HS-27A (cell line): ENCODE results near the gene MNS1.
"Not testable (repeated sequence)": the region's sequence is repeated elsewhere in the genome, so short reads cannot be mapped to it uniquely, and the experiment has no call there.

ENCODE experiments used
- DNase-seq: peaks from one replicate; pipeline ENCODE4 v3.0.0-alpha.2; 2012; ENCODE audit warnings: low read depth, missing footprints

MNS1 gene, protein sequence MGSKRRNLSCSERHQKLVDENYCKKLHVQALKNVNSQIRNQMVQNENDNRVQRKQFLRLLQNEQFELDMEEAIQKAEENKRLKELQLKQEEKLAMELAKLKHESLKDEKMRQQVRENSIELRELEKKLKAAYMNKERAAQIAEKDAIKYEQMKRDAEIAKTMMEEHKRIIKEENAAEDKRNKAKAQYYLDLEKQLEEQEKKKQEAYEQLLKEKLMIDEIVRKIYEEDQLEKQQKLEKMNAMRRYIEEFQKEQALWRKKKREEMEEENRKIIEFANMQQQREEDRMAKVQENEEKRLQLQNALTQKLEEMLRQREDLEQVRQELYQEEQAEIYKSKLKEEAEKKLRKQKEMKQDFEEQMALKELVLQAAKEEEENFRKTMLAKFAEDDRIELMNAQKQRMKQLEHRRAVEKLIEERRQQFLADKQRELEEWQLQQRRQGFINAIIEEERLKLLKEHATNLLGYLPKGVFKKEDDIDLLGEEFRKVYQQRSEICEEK

DNA sequence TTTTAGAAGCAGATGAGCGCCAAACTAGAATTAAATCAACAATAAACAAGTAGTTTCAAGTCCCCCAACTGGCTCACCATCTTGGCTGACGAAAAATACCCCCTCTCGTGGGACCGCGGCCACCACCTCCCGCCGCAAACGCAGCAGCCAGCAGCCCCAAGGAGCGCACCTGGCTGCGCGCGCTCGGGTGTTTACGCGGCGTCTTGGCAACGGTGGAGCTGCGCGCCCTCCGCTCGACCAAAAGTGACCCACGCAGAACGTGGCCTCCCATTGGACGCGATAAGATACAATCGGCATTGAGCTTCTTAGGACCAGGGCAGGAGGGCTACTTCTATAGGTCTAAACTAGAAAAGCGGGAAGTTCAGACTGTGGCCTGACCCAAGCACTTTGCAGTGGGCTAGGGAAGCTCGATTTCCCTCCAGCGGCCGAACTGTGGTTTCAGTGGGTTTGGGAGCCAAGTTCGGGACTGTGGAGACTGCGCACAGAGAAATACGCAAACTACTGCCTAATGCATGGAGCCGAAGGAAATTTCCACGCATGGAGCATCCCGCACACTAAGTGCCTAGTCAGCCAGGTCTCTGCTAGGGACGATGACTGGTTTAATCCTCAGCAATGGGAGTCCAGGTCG is at the start of gene MNS1:
MNS1 (minus strand) TSS at position 245 of the 628 bp plus-strand sequence; CDS start at position 80, 165 bp downstream.
- peak; percentile 96 for DNase-seq

DNA sequence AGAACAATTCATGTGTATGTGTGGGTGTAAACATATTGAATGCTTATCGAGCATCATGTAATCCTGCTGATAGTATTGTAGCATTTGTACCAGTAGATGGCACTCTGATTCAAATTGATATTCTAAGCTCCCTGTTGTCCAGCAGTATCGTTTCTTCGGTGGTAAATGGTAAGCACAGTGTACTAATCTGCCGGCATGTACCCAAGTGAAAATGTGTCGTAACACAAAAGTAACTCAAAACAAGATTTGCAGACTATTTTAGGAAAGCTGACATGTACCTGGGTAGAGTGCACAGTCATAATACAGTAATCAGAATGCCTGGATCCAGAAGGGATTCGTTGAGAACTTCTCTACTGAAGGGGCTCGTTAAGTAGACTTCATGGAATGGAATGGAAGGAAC is 31.7 kb upstream of the MNS1 start:
- peak; percentile 54 for DNase-seq

DNA sequence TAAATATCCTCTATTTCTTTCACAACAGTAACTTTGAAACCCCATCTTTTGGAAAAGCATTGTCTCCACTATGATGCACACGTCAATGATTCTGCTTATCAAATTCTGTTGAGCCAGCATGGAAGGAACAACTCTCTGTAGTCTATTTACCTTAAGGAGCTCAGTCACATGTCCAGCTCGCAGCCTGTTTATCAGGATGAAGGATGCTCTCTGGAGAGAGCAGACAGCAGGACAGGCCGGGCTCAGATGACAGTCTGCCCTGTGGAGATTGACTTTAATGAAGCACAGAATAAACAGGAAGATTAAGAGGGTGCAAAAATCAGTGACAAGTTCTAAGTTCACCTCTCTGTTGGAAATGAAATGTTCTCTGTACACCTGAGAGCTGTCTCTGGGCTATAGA is 30.6 kb upstream of the MNS1 start:
- no peak for DNase-seq

DNA sequence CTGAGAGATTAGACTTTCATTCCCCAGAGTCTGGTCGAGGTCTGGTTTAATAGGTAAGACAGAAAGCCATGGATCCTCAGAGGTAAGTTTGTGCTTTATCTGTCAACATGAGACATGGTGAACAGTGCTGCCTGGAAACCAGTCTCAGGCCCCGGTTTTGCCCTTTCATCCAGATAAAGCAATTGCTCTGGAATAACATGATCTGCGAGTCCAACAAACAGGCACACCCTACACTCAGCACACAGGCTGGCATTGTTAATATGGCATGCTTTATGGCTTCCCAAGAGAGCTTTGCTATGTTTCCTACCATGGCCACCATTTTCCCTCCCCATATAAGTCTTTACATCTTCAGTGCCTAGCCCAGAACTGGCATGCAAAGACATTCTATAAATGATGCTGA is 30.1 kb upstream of the MNS1 start:
- DNase-seq = no peak

DNA sequence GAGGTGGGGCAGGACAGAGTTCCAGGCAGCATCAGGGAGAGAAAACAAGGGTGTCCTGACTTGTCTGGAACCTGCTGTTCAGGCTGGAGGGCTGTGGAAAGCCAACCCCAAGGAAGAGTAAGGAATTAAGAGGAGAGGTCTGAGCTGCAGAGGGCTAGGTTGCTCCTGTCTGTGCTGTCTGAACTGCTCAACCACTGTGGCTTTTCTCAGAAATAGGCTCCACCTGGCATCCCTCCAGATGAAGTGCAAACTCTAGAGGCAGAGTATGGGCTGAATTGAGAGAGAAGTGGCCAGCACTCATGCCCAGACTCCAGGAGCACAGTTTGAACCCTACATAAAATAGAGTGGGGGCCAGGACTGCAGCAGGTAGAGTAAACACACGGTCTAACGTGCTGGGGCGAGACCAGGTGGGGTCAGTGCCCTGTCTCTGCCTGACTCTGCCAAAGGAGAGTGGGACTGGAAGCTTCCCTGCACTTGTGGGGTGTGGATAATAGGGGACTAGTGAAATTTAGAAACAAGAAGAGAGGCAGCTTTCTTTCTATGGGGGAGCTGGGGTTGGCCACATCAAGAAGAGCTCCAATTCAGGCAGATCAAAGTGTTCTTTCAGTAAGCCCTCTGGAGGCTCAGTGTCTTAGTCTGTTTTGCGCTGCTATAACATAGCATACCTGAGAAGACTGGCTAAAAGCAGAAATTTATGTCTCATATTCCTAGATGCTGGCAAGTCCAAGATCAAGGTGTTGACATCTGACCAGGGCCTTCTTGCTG is 28.0 kb upstream of the MNS1 start:
- DNase-seq = no peak

DNA sequence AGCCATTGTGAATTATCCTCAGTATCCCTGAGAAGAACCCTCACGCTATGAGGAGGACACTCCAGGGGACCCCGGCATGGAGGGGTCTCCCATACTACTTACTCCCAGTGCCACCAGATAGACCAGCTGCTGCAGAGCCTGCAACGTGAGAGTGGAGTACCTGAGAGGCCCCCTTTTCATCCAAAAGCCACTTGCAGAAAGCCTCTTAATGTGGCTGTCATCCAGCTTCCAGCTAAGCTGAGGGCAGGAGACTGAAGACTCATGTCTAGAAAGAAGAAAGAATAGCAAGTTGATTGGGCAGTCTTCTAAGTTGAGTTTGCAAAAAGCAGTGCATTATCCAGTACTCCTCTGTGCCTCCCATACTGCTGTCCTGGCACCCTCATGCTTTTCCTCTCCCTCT is 27.3 kb upstream of the MNS1 start:
- DNase-seq = no peak

DNA sequence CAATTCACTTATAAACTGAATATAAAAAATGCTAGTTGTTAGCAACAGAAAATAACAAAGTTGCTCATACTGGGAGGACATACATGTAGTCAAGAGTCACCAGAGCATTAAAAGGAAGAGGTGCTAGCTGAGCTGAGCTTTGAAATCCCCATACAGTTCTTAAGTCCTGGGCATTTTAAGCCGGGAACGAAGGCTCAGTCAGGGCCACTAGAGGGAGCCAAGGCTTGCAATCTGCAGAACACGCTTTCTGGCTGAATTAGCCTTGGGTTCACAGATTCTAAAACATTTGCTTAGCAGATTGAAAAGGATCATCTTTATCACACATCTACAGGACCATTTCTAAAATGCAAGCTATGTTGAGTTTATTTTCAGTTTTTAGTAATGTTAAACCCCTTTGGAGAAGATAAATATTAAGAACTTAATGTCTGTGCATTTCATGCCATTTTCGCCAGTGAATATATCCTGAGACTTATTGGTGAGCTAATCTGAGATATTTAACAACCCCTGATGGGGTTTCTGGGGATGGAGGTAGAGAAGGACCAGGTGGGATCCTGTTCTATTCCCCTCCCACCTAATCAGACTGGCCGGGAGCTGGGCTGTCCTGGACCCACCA is 26.3 kb upstream of the MNS1 start:
- DNase-seq = peak; percentile 62

DNA sequence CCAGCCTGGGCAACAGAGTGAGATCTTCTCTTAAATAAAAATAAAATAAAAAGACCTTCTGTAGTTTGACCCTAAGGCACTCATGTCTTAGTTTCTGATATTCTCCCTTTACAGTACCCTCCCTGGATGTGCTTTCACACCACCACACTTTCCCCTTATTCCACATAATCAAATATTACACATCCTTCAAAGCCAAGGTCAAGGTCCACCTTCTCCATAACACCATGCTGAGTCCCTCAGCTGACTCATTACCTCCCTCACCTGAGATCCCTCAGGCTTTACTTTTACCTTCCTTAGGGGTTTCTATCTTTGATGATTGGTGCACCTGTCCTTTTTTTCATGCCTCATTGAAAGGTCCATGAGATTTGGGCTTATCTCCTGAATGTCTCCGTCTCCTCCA is 25.5 kb upstream of the MNS1 start:
- DNase-seq = no peak

DNA sequence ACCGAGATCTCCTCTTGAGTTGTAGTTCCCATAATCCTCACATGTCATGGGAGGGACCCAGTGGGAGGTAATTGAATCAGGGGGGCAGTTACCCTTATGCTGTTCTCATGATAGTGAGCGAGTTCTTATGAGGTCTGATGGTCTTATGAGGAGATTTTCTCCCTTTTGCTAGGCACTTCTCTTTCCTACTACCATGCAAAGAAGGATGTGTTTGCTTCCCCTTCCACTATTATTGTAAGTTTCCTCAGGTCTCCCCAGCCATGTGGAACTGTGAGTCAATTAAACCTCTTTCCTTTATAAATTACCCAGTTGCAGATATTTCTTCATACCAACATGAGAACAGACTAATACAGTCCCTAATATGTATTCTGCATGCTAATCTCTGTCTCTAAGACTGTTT is 21.3 kb upstream of the MNS1 start:
- DNase-seq = not testable (repeated sequence)

DNA sequence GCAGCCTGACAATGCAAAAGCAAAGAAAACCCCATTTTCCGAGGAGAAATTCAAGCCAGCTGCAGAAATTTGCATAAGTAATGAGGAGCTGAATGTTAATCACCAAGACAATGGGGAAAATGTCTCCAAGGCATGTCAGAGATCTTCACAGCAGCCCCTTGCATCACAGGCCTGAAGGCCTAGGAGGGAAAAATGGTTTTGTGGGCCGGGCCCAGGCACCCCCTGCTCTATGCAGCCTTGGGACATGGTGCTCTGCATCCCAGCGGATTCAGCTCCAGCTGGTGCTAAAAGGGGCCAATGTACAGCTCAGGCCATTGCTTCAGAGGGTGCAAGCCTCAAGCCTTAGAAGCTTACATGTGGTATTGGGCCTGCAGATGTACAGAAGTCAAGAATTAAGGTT is 20.5 kb upstream of the MNS1 start:
- DNase-seq = not testable (repeated sequence)

DNA sequence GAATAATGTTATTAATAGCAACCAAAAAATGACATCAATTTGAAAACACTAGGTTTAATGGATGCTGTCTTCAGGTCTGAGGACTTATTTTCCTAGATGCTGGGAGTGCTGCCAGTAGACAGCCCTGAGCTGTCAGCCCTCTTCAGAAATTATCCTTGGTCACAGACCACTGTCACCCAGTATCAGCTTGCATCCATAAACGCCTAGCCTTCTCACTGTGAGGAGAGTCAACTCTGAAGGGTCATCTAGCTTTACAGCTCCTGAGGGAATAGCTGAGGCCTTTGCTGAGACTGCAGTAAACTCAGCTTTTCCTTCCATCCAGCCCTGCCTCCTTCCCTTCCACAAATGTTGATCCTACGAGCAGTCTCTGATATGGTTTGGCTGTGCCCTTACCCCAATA is 19.4 kb upstream of the MNS1 start:
- DNase-seq = no peak

DNA sequence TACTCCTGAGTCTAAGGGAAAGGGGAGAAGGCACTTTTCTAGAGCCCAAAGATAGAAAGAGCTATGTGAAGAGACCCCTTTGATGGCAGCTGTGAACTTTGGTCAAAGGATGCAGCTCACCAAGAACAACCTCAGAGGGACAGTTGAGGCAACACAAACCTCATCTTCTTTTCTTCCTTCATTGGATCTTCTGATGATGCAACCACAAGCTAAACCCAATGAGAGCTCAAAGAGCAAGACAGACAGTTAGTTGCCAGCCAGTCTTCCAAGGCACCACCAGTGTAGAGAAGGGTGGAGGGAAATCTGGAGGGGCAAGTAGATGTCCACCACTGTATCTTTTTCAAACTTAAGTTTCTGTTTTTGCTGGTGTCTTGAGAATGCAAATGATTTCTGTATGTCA is 10.4 kb upstream of the MNS1 start:
- DNase-seq = no peak

DNA sequence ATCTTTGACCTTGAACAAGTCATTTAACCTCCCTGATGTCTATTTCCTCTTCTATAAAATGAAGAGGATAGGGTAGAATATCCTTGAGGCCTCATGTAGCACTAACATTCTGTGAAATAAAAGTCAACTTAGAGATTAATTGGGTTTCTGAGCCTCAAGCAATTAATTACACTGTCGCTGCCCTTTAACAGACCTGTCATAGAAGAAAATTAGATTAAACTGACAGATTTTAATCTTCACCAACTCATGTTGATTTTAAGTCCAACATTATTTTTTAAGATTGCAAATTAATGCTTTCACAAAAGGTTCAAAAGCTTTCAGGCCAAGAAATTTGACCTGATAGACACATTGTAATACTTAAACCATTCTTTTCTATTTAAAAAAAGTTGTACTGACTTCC is 8.1 kb upstream of the MNS1 start:
- DNase-seq = no peak

DNA sequence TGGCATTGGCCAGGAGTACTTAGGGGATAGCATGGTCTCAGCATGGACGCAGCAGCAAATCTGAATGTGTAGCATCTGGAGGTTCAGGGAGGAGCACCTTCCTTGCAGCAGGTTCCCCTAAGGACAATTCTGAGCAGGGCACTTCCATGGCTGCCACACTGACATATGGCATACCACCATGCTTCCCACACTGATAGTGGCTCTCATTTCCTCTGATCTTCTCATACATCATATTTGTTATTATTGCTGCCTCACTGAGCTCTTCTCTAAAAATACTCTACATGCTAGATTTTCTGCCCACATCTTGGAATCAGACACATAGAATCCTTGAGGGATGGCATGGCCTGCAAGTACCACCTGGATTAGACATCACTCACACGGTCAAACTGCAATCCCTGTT is 7.3 kb upstream of the MNS1 start:
- no peak for DNase-seq

DNA sequence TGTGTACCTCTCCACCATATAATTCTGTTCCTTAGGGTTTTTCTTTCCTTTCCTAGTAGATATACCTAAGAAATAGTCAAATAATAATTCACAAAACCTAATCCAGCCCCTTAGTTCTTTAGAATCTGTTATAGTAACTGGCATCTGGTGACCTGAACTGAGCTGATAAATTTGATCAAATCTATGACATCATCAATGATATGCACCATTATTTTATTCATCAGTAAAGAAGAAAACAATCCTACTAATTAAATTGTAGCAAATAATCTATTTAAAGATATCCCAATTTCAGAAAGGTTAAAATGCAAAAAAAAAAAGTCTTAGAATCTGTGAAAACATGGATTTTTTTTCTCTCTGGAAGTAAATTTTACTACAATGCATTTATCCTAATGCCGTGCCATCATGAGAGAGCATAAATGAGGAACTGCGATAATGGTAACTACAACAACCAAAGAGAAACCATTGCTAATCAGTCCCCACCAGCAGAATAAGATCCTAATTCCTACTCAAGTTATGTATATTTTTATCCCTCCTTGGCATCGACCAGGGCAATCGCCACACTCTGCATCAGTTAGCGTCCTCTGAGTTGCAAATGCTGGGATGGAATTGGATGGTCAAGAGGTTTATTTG is 6.6 kb upstream of the MNS1 start:
- no peak for DNase-seq

DNA sequence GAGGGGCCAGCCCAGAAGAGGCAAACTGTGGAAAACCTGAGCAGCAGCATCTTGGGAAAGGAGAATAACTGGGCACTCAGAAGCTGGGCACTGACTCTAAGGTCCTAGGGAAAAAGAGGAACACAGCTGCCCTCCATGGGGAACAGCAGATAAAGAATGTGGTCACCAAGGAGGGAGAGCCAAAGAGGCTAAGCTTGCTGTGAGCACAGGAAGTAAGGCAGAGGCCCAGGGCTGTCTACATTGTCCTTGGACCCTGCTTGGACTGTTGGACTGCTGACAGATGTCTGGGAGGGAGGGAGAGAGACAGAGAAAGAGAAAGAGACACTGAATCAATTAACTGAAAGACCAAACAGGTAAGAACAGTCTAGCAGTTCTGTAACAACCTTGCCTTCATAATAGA is 4.5 kb upstream of the MNS1 start:
- DNase-seq = no peak

DNA sequence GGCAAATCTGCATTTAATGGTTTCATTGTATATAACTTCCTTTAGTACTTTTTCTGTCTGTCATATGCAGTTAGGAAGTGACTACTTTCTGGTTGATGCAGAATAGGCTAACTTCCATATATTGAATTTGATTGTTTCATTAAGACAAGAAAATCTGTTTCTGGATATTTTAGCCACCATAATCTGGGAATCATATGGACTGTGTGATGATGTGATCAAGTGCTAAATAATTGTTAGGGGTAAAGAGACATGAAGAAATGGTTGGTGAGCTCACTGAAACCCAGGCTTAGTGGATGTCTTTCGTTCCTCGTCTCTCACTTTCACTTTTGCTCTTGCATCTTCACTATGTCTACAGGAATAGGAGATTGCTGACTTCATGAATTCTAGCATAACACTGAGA is 3.5 kb upstream of the MNS1 start:
- no peak for DNase-seq

DNA sequence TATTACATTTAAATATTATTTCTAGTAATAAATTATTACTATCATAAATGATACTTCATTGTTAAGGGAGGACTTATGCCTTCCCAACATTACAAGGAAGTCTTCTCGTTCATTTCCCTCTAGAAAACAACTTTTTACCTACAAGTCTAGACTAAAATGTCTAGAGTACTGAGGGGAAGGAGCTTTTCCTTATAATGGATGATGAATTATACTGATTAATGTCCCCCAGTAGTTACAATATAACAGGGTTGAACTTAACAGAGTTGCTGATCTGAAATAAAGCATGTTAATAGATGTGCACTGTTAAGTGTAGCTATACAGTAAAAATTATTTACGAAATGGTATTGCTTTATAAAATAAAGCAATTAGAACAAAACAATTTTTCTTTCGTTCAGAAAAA is 2.7 kb upstream of the MNS1 start:
- DNase-seq = no peak

DNA sequence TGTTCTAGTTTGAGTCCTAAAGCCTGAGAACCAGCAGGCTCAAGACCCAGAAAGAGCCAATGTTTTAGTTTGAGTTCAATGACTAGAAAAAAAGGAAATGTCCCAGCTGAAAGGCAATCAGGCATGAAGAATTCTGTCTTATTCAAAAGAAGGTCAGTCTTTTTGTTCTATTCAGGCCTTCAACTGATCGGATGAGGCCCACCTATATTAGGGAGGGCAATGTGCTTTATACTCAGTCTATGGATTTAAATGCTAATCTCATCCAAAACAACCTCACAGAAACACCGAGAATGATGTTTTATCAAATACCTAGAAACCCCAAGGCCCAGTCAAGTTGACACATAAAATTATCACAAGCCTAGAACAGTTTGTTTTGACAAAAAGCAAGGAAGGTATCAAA is 4.0 kb downstream of the MNS1 start:
- DNase-seq = no peak

DNA sequence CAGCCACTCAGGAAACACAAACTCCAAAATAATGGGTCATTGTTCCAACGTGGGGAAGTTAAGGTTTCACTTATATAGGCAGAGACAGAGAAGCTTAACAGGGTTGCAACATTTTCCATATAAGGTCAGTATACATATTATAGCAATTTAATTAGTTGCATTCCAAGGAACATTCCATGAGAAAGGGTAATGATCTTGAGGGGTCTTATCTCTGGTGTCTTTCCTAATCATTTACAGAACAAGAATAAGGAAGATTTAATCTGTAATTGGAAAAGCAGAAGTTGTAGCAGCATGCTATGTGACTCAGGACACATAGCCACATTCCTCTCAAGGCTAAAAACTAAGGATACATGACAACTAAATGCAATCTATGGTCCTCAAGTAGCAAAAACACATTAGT is 4.9 kb downstream of the MNS1 start:
- DNase-seq = no peak

DNA sequence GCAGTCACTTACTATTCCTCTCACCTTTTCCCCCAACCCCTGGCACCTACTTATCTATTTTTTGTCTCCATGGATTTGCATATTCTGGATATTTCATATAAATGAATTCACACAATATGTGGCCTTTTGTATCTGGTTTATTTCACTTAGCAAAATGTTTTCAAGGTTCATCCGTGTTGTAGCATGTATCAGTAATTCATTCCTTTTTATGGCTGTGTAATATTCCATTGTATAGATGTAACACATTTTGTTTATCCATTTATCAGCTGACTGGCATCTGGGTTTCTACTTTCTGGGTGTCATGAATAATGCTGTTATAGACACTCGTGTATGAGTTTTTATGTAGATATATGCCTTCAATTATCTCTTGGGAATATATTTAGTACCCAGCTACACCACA is 5.8 kb downstream of the MNS1 start:
- no peak for DNase-seq

DNA sequence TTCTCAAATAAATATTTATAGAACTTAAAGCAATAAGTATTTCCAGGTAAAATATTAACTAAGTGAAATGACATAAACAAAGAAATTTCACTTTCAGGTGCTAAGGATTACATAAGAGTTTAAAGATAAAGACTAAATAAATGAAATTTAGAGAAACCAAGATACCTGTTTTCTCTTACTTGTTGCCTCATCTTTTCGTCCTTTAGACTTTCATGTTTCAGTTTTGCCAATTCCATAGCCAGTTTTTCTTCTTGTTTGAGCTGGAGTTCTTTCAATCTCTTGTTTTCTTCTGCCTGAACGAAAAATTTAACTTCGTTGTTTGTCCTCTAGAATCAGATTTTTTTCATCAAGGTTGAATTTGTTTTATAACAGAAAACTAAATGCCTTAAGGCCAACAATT is 8.7 kb downstream of the MNS1 start:
- DNase-seq = no peak
